Gastrocnemius medialis (tissue), 4 donors: ENCODE data around the gene TMEM168.

Experiments used
- CTCF ChIP-seq, 5 experiments: fragments of 450-650 bp in 3 of 5; fragments of 200-600 bp in 2 of 5; sonication (generic) in 2 of 5; IDR thresholded peaks in 4 of 5; conservative IDR thresholded peaks in 1 of 5; 1 replicate in 4 of 5; 2 replicates in 1 of 5; pipeline ENCODE4 v1.5.1; 2016 to 2019; ENCODE audit warnings: antibody characterized with exemption in 5 of 5, mild to moderate bottlenecking in 3 of 5, moderate library complexity in 3 of 5
- POLR2A ChIP-seq, 2 donors: fragments of 450-650 bp; IDR thresholded peaks; one replicate each; pipeline ENCODE4 v1.6.1; 2017; ENCODE audit warnings: antibody characterized with exemption in 2 of 2, mild to moderate bottlenecking in 2 of 2, moderate library complexity in 2 of 2

- no peak for TF ChIP-seq CTCF (IDR thresholded peaks at IDR 0.05 in 4 of 5, conservative IDR thresholded peaks at IDR 0.05 in 1 of 5)
- TF ChIP-seq POLR2A (IDR thresholded peaks at IDR 0.05), result no peak
Measured at GRCh38 chr7:112757337-112757736, 32.9 kb downstream of the TMEM168 start.
